K562 (cell line): ENCODE results near the gene WDR20. TPM values are rescaled to one million over a fixed set of nuclear protein-coding genes. Genes with fewer than 3 reads are reported as not detected.

Source experiments
- ATAC-seq: fragments of 200-7000 bp; cut with Tn5 transposase; 3 replicates; pipeline ENCODE4 v1.9.1; 2020; ENCODE audit warnings: moderate library complexity
- BruUV-seq: library from RNA; stranded (reverse); fragments of 400-500 nt; replicated peaks from 2 replicates; lab custom pipeline; 2021; lab: Mats Ljungman, UMichigan
- CTCF ChIA-PET: fragments of 300-600 bp; formaldehyde crosslinking; extraction: SDS; loops from one replicate; lab custom pipeline; 2021; ENCODE audit warnings: low intra/inter-chr PET ratio; lab: Yijun Ruan, JAX
- POLR2A ChIA-PET: fragments of 300-600, 350-650 bp; sonication (Branson Sonifier 250); formaldehyde crosslinking; extraction: SDS; loops from one replicate; lab custom pipeline; 2021; ENCODE audit warnings: antibody characterized with exemption, inconsistent platforms; lab: Yijun Ruan, JAX
- DNase-seq, 4 experiments: peaks; one replicate each; pipeline versions ENCODE4 v3.0.0 to v3.0.0-alpha.2; 2011 to 2018; ENCODE audit warnings: low spot score in 3 of 4, mixed read lengths in 3 of 4; ENCODE audit errors: extremely low read depth in 1 of 4
- FAIRE-seq: peaks from 2 replicates; lab custom pipeline; 2011; peaks lifted over from hg19 to GRCh38; lab: Jason Lieb, UNC
- H2AFZ ChIP-seq: 2 replicates; pipeline ENCODE4 v1.6.0; 2011; ENCODE audit warnings: low read depth, low read length, control low read depth, inconsistent platforms
- H3K27ac ChIP-seq: fragments of 200-600 bp; 3 replicates; pipeline ENCODE4 v1.8.0; 2011; ENCODE audit warnings: low read depth, mild to moderate bottlenecking, control low read depth, inconsistent platforms, low read length, moderate library complexity, mixed read lengths; ENCODE audit errors: extremely low read depth
- H3K27me3 ChIP-seq, 2 experiments: fragments of 300-600 bp in 1 of 2; 2 replicates in 1 of 2; 3 replicates in 1 of 2; pipeline versions ENCODE4 v1.6.0 to v1.8.0; 2011; ENCODE audit warnings: inconsistent platforms in 2 of 2, low read length in 2 of 2, mild to moderate bottlenecking in 1 of 2, mixed read lengths in 1 of 2, moderate library complexity in 1 of 2; ENCODE audit not compliant: control insufficient read depth in 2 of 2, insufficient read depth in 2 of 2
- H3K36me3 ChIP-seq: fragments of 300-600 bp; 3 replicates; pipeline ENCODE4 v1.8.0; 2011; ENCODE audit warnings: mild to moderate bottlenecking, low read length, inconsistent platforms; ENCODE audit not compliant: control insufficient read depth, insufficient read depth
- H3K4me1 ChIP-seq, 2 experiments: fragments of 200-600 bp in 1 of 2; replicated peaks in 1 of 2; 2 replicates in 1 of 2; 3 replicates in 1 of 2; pipeline versions ENCODE4 v1.5.1 to v1.8.0; 2011; ENCODE audit warnings: inconsistent platforms in 2 of 2, low read length in 2 of 2, mild to moderate bottlenecking in 1 of 2, mixed read lengths in 1 of 2, moderate library complexity in 1 of 2; ENCODE audit not compliant: control insufficient read depth in 2 of 2, insufficient read depth in 2 of 2
- H3K4me2 ChIP-seq: 2 replicates; pipeline ENCODE4 v1.6.1; 2011; ENCODE audit warnings: low read length, control low read depth, inconsistent platforms, mixed read lengths; ENCODE audit not compliant: insufficient read depth
- H3K4me3 ChIP-seq: fragments of 200-600 bp; sonication (generic), shearing (Covaris generic); 2 replicates; pipeline ENCODE4 v1.5.1; 2016; ENCODE audit warnings: control low read depth, inconsistent platforms
- H3K79me2 ChIP-seq: fragments of 200-600 bp; 3 replicates; pipeline ENCODE4 v1.8.0; 2011; ENCODE audit warnings: low read length, inconsistent platforms; ENCODE audit not compliant: control insufficient read depth, insufficient read depth
- H3K9ac ChIP-seq, 2 experiments: 2 replicates each; pipeline versions ENCODE4 v1.6.0 to v1.6.1; 2011; ENCODE audit warnings: low read depth in 2 of 2, low read length in 2 of 2, control low read depth in 1 of 2, inconsistent platforms in 1 of 2, mild to moderate bottlenecking in 1 of 2, mixed read lengths in 1 of 2; ENCODE audit not compliant: insufficient read depth in 1 of 2
- H3K9me1 ChIP-seq: one replicate; pipeline ENCODE4 v1.6.0; 2011; ENCODE audit warnings: inconsistent platforms, mild to moderate bottlenecking, low read length, moderate library complexity; ENCODE audit not compliant: control insufficient read depth, insufficient read depth
- H3K9me3 ChIP-seq: replicated peaks from 2 replicates; pipeline ENCODE4 v1.5.1; 2011; ENCODE audit warnings: low read depth, low read length, inconsistent platforms; ENCODE audit not compliant: control insufficient read depth, insufficient read depth
- H4K20me1 ChIP-seq: replicated peaks from 2 replicates; pipeline ENCODE4 v1.6.1; 2011; ENCODE audit warnings: low read length, inconsistent platforms, mixed read lengths; ENCODE audit not compliant: control insufficient read depth, insufficient read depth
- MAX ChIP-seq: sonication (generic); formaldehyde crosslinking; IDR thresholded peaks from 2 replicates; pipeline ENCODE4 v1.9.0; 2022; ENCODE audit warnings: mild to moderate bottlenecking, missing genetic modification reagents
- PTRF ChIP-seq: fragments of 450-650 bp; IDR thresholded peaks from 2 replicates; pipeline ENCODE4 v1.6.1; 2016; ENCODE audit warnings: mild to moderate bottlenecking, missing genetic modification characterization, missing compliant biosample characterization
- ZFPM2 ChIP-seq: fragments of 250-450 bp; sonication (Bioruptor Pico); IDR thresholded peaks from 2 replicates; pipeline ENCODE4 v1.5.1; 2022; ENCODE audit warnings: mild to moderate bottlenecking
- ZSCAN29 ChIP-seq: fragments of 450-650 bp; IDR thresholded peaks from 2 replicates; pipeline ENCODE4 v1.6.1; 2017
- WGBS: fragments of 100-300 bp; shearing (Covaris generic); methylation state at CpG from one replicate; pipeline ENCODE4 v1.1.6; 2016; ENCODE audit warnings: low coverage, mixed read lengths; ENCODE audit not compliant: insufficient coverage; ENCODE audit errors: missing lambda C conversion rate; 5-methylcytosine and 5-hydroxymethylcytosine counted together
- in situ Hi-C: fragments of 300-500 bp; cut with MboI; formaldehyde crosslinking; loops from 4 replicates; pipeline ENCODE4 v1.15.0; 2018; ENCODE audit warnings: inconsistent platforms, mixed read lengths
- intact Hi-C: fragments of 100-400 bp; cut with micrococcal nuclease; formaldehyde crosslinking; loops from 2 replicates; pipeline ENCODE4 v1.14.2; 2022
- polyA plus RNA-seq, 8 experiments: library from polyadenylated mRNA; depleted of rRNA in 4 of 8; stranded (reverse) in 5 of 8; unstranded in 3 of 8; fragments of >200 nt; fragmentation: Nextera tagmentation in 2 of 8; fragmentation: Illumina TruSeq in 1 of 8; extraction: Ambion mirVana in 2 of 8; extraction: Trizol in 1 of 8; gene quantifications; 2 replicates each; pipeline versions ENCODE4 v1.2.1 to v1.2.3, GENCODE V29; 2011 to 2014; ENCODE audit warnings: inconsistent platforms in 1 of 8, missing spikeins in 1 of 8
- total RNA-seq, 7 experiments: library from RNA; depleted of rRNA in 6 of 7; stranded (reverse); fragments of >200 nt in 6 of 7; fragmentation: Illumina TruSeq in 2 of 7; extraction: Trizol in 2 of 7; gene quantifications; 2 replicates each; pipeline versions ENCODE4 v1.2.1 to v1.2.3, GENCODE V29; 2011 to 2021; ENCODE audit warnings: low replicate concordance in 1 of 7
- TF ChIP-seq, protein P1 (sequence below): sonication (generic); formaldehyde crosslinking; IDR thresholded peaks from 2 replicates; pipeline ENCODE4 v1.8.0; 2022; ENCODE audit warnings: mild to moderate bottlenecking, missing genetic modification reagents
- TF ChIP-seq, protein P2 (sequence below): fragments of 450-650 bp; IDR thresholded peaks from 2 replicates; pipeline ENCODE4 v1.6.1; 2016; ENCODE audit warnings: low read depth, mild to moderate bottlenecking, moderate library complexity
- TF ChIP-seq, protein P3 (sequence below): fragments of 450-650 bp; IDR thresholded peaks from 2 replicates; pipeline ENCODE4 v1.6.1; 2016; ENCODE audit warnings: antibody characterized with exemption

The WDR20 gene
- total and polyA plus RNA-seq, 9 of the 15 experiments (the other 6 are each of a cell fraction or from before 2014, with no cell fraction given), result 7.0 to 15.3 (median 11.8) TPM

DNA sequence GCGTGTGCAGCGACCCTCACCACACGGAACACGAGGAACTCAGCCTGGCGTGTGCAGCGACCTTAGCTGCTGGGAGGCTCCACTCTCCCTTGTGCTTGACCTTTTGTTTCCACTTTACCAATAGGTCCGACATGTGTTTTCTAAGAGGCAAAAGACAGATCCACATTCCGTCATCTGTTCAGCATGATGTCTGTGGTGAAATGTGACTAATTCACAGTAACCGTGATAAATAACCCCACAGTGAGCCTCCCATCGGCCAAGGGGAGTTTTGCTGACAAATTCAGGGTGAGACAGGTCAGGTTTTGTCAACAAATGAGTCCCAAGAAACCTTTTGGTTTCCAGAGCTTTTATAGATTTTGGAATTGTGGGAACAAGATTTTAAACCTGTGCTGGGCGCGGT lies 109.3 kb downstream of the WDR20 start:
- intact Hi-C loops, result no loop called here
- Histone ChIP-seq H3K9me3 (no peaks in the 10 kb centered on the region), H3K4me1 (peaks cover 6 to 11% of the 10 kb centered on the region in 2 experiments; a peak in 4 of 5 replicates), H3K79me2 (no peaks in the 10 kb centered on the region), H3K36me3 (no peaks in the 10 kb centered on the region), H3K9ac (0 out of 4 replicates have a peak overlapping the region, but pooled peaks of 1 of the 2 experiments have one; percentile 10), H2AFZ (peak overlapping the region; percentile 63), H3K27ac (no peak overlapping the region), H3K9me1 (no peaks in the 10 kb centered on the region), H3K4me2 (no peak overlapping the region; the same call in 1 of the 2 replicates), H4K20me1 (no peaks in the 10 kb centered on the region), H3K27me3 (no peaks in the 10 kb centered on the region), H3K4me3 (no peak overlapping the region)
- peak in 1 of 4 experiments; percentile 10 for DNase-seq
- BruUV-seq, result no TSS peak
- 73% methylated on average over 12 of the region's 12 CpGs for WGBS
- in situ Hi-C loops, result no loop called here
- no peak for ATAC-seq
- no peak for FAIRE-seq
- ChIA-PET CTCF (no interaction called here), POLR2A (no interaction called here)
- TF ChIP-seq, protein P1, sequence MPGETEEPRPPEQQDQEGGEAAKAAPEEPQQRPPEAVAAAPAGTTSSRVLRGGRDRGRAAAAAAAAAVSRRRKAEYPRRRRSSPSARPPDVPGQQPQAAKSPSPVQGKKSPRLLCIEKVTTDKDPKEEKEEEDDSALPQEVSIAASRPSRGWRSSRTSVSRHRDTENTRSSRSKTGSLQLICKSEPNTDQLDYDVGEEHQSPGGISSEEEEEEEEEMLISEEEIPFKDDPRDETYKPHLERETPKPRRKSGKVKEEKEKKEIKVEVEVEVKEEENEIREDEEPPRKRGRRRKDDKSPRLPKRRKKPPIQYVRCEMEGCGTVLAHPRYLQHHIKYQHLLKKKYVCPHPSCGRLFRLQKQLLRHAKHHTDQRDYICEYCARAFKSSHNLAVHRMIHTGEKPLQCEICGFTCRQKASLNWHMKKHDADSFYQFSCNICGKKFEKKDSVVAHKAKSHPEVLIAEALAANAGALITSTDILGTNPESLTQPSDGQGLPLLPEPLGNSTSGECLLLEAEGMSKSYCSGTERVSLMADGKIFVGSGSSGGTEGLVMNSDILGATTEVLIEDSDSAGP (CRISPR knock-in tag), result no peak
- TF ChIP-seq PTRF (no peak), ZSCAN29 (no peak), MAX (CRISPR knock-in tag) (peak; percentile 53), ZFPM2 (CRISPR knock-in tag) (no peak)
- TF ChIP-seq, protein P2, sequence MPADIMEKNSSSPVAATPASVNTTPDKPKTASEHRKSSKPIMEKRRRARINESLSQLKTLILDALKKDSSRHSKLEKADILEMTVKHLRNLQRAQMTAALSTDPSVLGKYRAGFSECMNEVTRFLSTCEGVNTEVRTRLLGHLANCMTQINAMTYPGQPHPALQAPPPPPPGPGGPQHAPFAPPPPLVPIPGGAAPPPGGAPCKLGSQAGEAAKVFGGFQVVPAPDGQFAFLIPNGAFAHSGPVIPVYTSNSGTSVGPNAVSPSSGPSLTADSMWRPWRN, result no peak
- TF ChIP-seq, protein P3, sequence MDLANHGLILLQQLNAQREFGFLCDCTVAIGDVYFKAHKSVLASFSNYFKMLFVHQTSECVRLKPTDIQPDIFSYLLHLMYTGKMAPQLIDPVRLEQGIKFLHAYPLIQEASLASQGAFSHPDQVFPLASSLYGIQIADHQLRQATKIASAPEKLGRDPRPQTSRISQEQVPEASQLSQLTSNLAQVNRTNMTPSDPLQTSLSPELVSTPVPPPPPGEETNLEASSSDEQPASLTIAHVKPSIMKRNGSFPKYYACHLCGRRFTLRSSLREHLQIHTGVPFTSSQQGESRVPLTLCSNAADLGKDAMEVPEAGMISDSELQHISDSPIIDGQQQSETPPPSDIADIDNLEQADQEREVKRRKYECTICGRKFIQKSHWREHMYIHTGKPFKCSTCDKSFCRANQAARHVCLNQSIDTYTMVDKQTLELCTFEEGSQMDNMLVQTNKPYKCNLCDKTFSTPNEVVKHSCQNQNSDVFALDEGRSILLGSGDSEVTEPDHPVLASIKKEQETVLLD, result no peak
- TF ChIP-seq, all 486 proteins: peak for 1
